Measurements from ENCODE around the gene KLK7. TPM values are rescaled to one million over a fixed set of nuclear protein-coding genes. Genes with fewer than 3 reads are reported as not detected.

KLK7 gene
- total RNA-seq, 3 donors from 2014 or later, result not detected

DNA sequence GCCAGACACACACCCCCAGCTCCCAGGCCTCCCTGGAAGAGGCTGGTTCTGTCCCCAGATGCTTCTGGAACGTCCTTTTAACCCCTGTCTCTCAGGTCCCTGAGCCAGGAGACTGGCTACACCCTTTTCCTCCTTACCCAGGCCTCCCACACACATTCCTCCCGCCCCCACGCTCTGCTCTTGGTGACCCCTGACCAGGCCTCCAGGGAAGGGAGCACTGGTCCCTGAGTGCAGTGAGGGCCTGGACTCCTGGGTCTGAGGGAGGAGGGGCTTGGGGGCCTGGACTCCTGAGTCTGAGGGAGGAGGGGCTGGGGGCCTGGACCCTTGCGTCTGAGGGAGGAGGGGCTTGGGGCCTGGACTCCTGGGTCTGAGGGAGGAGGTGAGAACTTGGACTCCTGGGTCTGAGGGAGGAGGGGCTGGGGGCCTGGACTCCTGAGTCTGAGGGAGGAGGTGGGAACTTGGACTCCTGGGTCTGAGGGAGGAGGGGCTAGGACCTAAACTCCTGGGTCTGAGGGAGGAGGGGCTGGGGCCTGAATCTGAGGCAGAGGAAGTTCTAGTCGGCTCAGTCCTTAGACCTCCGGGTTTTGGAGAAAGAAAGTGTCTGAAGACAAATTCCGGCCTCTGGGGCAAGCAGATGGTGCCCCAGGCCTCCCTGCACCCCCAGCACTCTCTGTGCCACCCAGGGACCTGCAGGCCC is 14.9 kb downstream of the KLK7 start:
- Histone ChIP-seq H3K4me1 (ENCODE audit: low read depth) (no peaks in the 10 kb centered on the region), H3K36me3 (ENCODE audit: low read depth) (no peaks in the 10 kb centered on the region), H3K9me3 (no peaks in the 10 kb centered on the region), H3K4me3 (no peak overlapping the region)
- no peak for ATAC-seq
- TF ChIP-seq CTCF (IDR thresholded peaks at IDR 0.05), result no peak
- intact Hi-C loops (cut with DNase I, micrococcal nuclease), result no loop called here
- DNase-seq, result no peak

GRCh38 chr19:50967929-50968715 is 15.6 kb downstream of the KLK7 start:
- no peaks in the 10 kb centered on the region for H3K4me1 ChIP-seq (ENCODE audit: low read depth)
- H3K9me3 ChIP-seq, result no peaks in the 10 kb centered on the region
- no peak overlapping the region for H3K4me3 ChIP-seq
- DNase-seq (no peak), ATAC-seq (no peak)
- intact Hi-C loops (cut with DNase I, micrococcal nuclease), result no loop called here
- H3K36me3 ChIP-seq (ENCODE audit: low read depth), result no peaks in the 10 kb centered on the region
- no peak for TF ChIP-seq CTCF (IDR thresholded peaks at IDR 0.05)

GRCh38 chr19:50964266-50964665 is 19.5 kb downstream of the KLK7 start:
- intact Hi-C loops (cut with DNase I, micrococcal nuclease), result no loop called here
- no peak for ATAC-seq
- TF ChIP-seq CTCF (IDR thresholded peaks at IDR 0.05), result no peak

DNA sequence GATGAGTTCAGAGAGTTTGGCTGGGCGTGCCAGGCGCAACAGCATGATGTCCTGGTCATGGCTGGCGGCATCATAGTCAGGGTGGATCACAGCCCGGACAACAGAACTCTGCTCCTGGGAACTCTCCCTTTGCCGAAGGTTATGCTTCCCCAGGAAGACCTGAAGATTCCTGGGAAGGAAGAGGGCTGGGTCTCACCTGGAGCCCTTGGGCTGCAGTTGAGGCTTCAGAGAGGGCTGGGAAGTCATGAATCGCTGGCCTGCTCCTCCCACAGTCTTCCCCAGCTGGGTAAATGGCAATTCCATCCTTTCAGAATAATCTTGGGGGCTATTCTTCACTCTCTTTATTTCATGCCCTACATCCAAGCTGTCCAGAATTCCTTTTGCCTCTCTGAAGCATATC is 20.3 kb downstream of the KLK7 start:
- DNase-seq (no peak), ATAC-seq (no peak)
- no peaks in the 10 kb centered on the region for H3K36me3 ChIP-seq (ENCODE audit: low read depth)
- no peak overlapping the region for H3K4me3 ChIP-seq
- no peak for TF ChIP-seq CTCF (IDR thresholded peaks at IDR 0.05)
- intact Hi-C loops (cut with DNase I, micrococcal nuclease), result no loop called here
- H3K4me1 ChIP-seq (ENCODE audit: low read depth), result no peaks in the 10 kb centered on the region
- H3K9me3 ChIP-seq, result no peaks in the 10 kb centered on the region

More at GRCh38 chr19:50964266-50964665, 19.5 kb downstream of the KLK7 start:
- no peak for DNase-seq
- Histone ChIP-seq H3K9me3 (no peaks in the 10 kb centered on the region), H3K4me1 (ENCODE audit: low read depth) (no peaks in the 10 kb centered on the region), H3K4me3 (no peak overlapping the region), H3K36me3 (ENCODE audit: low read depth) (no peaks in the 10 kb centered on the region)

DNA sequence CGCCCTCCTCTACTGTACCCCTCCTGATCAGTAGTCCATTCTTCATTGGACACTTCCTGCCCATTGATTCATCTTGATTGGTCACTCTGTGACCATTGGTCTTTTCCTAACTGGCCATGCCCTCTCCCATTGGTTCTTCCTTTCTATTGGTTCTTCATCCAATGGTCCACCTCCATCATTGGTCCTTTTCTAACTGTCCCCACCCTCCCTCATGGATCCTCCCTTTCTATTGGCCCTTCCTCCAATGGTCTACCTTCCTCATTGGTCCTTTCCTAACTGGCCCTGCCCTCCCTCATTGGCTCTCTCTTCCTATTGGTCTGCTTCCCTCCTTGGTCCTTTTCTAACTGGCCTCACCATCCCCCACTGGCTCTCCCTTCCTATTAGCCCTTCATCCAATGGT is 21.5 kb downstream of the KLK7 start:
- ATAC-seq, result no peak
- no peak for TF ChIP-seq CTCF (IDR thresholded peaks at IDR 0.05)
- no peaks in the 10 kb centered on the region for H3K36me3 ChIP-seq (ENCODE audit: low read depth)
- intact Hi-C loops (cut with DNase I, micrococcal nuclease), result no loop called here
- no peak overlapping the region for H3K4me3 ChIP-seq
- no peak for DNase-seq
- no peaks in the 10 kb centered on the region for H3K4me1 ChIP-seq (ENCODE audit: low read depth)
- no peaks in the 10 kb centered on the region for H3K9me3 ChIP-seq
